ENCODE results near the gene TLE6. TPM values are rescaled to one million over a fixed set of nuclear protein-coding genes. Genes with fewer than 3 reads are reported as not detected.
A peak's percentile ranks its signal among the peaks of the same experiment; 100 is the strongest.

TLE6 gene
- total and polyA plus RNA-seq, 2 of the 13 experiments (the other 11 are each of a cell fraction or from before 2014, with no cell fraction given): 0.24 to 5.5 TPM

- 0 out of 2 replicates have a peak, but pooled peaks have one; percentile 24 for TF ChIP-seq SIN3A (IDR thresholded peaks at IDR 0.05; ENCODE audit: borderline replicate concordance, low read depth, low read length)
- no peak for TF ChIP-seq TBX3 (IDR thresholded peaks at IDR 0.05; ENCODE audit: borderline replicate concordance)
- peak; percentile 92 for TF ChIP-seq ZMYM3 (CRISPR knock-in tag; IDR thresholded peaks at IDR 0.05)
- no peak for TF ChIP-seq HIVEP1 (CRISPR knock-in tag; IDR thresholded peaks at IDR 0.05)
- TF ChIP-seq REPIN1 (CRISPR knock-in tag; IDR thresholded peaks at IDR 0.05; ENCODE audit: borderline replicate concordance, low read depth): no peak
- no peak for TF ChIP-seq ZNF282 (IDR thresholded peaks at IDR 0.05; ENCODE audit: partially characterized antibody)
- TF ChIP-seq HNRNPLL (IDR thresholded peaks at IDR 0.05; ENCODE audit: low read depth, low read length, poor library complexity, severe bottlenecking): no peak
- TF ChIP-seq ZMYM2 (CRISPR knock-in tag; IDR thresholded peaks at IDR 0.05): no peak
- TF ChIP-seq BCL6 (CRISPR knock-in tag; IDR thresholded peaks at IDR 0.05): no peak
- no peak for TF ChIP-seq PHB2 (IDR thresholded peaks at IDR 0.05; ENCODE audit: partially characterized antibody)
- TF ChIP-seq ZNF512B (CRISPR knock-in tag; IDR thresholded peaks at IDR 0.05; ENCODE audit: borderline replicate concordance): no peak
These were observed 6.2 kb downstream of the TLE6 start (continued) for GRCh38 chr19:2983351-2984214.

Data from HepG2 (cell line).